C4-2B (cell line): ENCODE results near the gene CCDC177.

Experiments used
- ZFX ChIP-seq: fragments of 450-650 bp; IDR thresholded peaks from 2 replicates; pipeline ENCODE4 v1.6.1; 2017
- TF ChIP-seq, protein P1 (sequence below): fragments of 450-650 bp; conservative IDR thresholded peaks from 2 replicates; pipeline ENCODE4 v1.5.1; 2017; ENCODE audit warnings: mild to moderate bottlenecking

DNA sequence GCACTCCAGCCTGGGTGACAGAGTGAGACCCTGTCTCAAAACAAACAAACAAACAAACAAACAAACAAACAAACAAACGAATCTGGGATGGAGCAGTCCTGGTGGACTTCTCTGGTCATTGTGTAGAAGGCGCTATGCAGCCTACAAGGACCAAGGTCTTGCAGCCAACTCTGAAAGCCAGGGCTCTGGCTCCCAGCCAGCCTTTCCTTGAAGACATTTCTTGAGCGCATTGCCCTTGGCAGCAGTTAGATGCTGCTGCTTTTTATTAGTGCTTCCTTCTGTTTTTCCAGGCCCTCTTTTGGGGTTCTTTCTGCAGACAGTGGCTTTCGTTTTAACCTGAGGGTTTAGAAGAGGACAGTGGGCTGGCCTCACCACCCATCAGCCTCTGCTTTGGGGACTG lies 20.2 kb downstream of the CCDC177 start:
- TF ChIP-seq, protein P1, sequence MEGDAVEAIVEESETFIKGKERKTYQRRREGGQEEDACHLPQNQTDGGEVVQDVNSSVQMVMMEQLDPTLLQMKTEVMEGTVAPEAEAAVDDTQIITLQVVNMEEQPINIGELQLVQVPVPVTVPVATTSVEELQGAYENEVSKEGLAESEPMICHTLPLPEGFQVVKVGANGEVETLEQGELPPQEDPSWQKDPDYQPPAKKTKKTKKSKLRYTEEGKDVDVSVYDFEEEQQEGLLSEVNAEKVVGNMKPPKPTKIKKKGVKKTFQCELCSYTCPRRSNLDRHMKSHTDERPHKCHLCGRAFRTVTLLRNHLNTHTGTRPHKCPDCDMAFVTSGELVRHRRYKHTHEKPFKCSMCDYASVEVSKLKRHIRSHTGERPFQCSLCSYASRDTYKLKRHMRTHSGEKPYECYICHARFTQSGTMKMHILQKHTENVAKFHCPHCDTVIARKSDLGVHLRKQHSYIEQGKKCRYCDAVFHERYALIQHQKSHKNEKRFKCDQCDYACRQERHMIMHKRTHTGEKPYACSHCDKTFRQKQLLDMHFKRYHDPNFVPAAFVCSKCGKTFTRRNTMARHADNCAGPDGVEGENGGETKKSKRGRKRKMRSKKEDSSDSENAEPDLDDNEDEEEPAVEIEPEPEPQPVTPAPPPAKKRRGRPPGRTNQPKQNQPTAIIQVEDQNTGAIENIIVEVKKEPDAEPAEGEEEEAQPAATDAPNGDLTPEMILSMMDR: no peak
- TF ChIP-seq ZFX: no peak
